Middle frontal gyrus (tissue), 1 donor: ENCODE data around the gene ACOX2.

ENCODE experiments used
- DNase-seq: peaks from one replicate; pipeline ENCODE4 v3.0.0-alpha.2; 2015; ENCODE audit warnings: low spot score; ENCODE audit errors: extremely low spot score

The ACOX2 gene

DNA sequence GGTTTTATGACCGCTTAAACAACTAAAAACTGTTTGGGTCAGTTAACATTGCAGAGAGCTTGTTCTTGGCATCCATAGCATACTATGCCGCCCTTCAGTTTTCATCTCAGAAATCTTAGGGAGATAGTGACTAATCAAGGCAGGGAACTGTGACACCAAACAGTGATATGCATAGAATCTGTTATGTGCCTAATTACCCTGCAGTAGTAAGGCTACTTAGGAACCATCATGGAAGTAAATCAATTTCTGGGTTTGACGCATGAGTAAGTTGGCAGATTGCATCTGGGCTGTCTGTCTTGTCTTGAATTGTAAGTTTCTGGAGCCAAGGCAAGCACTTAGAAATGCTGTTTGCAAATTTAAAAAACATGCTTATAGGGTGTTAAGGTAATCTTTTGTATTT, 22.6 kb downstream of the ACOX2 start:
- DNase-seq: no peak

DNA sequence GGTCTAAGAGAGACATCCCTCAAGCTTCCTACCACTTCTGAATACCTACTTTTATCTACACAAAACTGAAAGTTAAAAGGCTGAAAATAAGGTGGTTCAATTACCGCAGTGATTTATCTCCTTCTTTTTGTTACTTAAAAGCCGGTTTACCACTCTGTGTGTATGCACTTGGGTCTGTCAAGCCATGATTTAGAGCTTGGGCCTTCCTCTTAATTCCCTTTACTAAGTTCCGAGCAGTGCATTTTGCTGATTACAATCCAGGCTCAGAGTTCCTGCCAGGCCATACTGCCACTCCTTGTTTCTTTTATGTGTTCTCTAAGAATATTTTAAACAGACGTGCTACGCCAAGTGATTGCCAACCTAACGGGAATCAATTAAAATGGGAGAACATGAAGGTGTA, 28.6 kb downstream of the ACOX2 start:
- no peak for DNase-seq

DNA sequence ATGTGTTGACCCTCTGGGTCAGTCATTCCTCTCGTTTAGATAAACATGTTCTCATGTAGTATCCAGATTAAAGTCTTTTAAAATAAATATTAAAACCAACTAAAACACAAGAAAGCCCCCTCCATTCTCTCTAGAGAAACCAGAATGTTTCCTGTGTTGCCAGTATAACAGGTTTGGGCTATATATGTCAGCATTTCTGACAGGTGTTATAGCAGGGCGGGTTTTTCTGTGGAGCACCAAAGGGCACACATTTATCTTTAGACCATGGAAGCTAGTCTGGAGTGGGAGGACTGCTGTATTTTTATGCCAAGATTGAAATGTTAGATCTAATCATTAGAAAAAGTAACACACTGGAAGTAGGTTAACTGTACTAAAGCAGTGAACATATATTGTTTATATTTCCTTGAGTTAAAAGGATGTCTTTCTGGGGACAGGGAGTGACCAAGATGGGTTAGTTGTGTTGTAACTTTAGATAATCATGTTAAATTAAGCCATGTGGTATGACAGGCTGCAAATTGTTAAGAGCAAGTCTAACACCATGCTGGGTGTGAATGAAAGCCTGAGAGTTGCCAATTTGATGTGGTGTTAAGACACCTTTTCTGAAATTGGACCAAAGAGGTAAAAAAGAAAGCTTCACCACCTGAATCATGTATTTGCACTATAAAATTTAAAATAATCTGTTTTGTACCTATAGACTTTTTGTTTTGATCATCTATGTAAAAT, 29.5 kb downstream of the ACOX2 start:
- no peak for DNase-seq

DNA sequence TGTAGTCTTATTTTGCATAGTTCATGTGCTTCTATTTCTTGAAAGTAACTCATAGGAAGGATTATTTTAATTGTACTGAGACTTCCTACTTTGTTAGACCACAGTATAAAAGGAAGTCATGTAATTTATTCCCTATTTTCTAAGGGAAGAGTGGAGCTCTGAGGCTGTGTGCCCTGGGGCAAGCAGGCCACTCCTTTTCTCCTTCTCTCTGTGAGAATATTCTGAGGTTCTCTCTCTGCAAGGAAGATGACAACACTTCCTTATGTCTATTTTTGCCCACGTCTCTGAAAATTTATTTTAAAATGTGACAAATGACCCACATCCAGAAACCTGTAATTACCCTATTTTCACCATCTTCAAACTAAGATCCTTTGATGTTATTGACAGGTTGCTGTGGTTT, 34.1 kb downstream of the ACOX2 start:
- no peak for DNase-seq

DNA sequence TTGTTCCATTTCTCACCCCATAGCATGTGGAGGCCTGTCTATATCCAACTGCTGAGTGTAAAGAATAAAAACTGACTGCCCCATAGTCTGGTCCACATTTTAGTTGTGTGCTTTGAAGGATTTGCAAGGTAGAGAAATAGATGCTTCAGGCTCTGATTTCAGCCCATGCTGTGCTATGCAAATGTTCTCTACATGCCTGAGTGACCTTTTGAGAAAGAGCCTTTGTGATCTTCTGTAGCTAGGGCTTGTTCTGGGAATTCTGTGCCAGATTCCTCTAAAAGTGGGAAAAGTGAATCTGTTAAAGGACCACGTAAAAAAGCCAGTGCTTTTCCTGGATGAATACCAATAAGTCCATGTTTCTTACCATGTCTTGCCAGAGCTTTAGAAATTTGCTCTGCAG, 39.9 kb downstream of the ACOX2 start:
- no peak for DNase-seq

DNA sequence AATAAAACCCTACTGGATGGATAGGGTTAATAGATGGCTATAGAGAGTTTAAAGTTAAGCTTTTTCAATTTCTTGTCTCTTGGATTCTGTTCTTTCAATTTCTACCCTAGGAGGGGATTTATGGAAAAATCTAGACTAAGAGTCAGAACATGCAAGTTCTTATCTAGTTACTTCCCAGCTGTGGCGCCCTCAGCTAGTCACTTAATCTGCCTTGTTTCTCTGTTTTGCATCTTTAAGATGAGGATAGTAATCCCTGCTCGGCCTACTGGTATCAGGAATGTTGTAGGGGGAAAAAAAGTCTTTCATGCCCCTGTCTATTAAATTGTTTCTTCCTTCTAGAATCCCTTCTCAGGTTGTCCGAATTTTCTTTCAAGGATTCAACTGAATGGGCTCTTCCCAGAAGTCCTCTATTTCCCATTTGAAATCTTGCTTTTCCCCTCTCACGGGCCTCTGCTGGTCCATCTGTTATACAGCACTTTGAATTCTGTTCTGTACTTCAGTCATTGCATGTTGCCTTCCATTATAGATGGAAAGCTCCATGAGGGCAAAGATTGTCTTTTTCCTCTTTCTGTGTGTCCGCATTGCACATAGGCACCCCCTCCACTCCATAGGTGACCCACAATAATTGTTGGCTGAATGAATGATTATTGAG, 40.7 kb downstream of the ACOX2 start:
- no peak for DNase-seq

DNA sequence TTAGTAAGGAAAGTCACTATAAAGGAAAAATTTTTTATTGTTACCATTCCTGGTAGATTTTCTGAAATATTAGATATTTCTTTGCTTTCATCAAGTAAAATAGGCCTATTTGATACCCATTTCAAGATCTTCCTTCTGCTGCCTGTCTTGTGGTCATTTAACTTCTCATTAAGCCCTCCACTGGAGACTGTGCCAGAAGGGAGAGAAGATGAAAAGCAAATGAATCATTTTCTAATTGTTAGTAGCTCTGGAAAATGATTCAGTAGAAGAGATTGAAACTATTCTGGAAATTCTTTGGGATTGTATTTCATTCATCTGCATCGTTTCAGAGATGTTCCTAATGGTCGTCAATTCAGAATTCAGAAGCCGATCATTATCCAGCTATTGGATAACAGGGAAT, 41.9 kb downstream of the ACOX2 start:
- DNase-seq: no peak

DNA sequence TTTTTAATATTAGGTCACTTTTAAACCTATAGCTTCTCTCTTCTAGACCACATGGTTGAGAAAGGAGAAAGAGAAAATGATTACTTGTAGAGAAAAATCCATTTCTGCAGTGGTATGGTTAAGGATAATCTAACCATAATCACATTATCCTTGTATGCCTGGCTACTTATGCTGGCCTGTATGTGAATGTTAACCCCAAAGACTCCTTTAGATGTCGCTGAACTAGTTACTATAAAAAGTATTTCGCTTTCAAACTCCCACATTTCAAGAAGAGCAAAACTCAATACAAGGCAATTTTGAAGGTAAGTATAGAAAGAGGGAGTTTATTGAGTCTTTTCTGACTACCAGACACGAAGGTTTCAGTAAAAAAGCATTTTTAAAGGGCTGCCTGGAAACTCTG, 42.9 kb downstream of the ACOX2 start:
- no peak for DNase-seq

DNA sequence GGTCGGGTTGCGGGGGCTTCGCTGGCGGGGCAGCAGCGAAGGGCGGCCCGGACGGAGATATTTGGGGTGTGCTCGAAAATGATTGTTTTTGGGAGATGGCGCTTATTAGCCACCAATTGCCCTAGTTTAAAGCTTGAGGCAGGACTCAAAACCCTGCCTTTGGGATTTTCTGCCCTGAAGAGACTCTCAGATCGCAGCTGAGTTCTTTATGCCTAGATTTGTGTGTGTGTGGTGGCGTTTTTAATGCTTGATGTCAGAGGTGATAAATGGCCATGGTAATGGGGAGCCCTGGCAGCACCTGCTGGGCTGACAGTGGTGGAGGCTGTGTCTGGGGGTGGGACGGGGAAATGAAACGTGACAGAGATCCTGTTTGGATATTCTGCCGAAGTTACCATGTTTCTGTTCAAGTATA, 44.5 kb downstream of the ACOX2 start:
- no peak for DNase-seq

DNA sequence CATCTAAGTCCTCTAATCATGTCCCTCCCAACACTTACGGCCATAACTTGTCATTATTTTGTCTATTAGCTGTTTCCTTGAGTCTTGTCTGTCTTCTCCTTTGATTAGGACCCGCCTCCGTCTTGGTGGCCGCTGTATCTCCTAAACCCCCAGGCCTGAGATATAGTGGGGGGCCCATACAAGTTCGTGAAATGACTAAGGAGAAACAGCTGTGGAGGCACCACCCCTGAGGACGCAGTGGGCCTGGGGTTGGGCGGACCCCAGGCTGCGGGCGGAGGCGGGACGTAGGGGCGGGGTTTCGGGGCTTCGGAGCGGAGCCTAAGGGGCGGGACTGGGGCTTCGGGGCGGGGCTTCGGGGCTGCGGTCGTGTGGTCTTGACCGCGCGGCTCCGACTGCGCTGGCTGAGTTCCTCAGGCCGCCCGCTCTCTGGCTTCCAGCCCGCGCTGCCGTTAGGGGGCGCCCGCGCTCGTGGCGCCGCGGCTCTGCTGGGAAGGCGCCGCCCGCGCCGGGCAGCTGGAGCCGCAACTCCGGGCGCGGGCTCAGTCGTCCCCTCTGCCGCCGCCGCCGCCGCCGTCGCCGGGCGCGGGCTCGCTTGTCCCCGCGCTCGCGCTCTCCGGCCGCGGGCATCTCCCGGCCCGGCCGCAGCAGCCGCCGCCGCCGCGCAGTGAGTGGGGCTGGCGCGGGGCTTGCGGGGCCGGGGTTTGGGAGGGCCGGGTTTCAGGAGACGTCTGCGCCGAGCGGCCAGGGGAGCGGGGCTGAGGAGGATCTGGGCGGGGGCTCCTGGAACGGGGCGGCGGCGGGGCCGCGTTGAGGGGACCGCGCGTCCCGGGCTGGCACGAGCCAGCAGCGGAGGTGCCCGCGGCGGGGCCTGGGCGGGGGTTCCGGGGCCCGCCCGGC, 45.2 kb downstream of the ACOX2 start, which contains the start of gene KCTD6:
Gene KCTD6, plus strand, starts transcription at position 591 of the 897 bp plus-strand sequence. CDS start 6,660 bp downstream, outside the sequence.
- peak; percentile 83 for DNase-seq

DNA sequence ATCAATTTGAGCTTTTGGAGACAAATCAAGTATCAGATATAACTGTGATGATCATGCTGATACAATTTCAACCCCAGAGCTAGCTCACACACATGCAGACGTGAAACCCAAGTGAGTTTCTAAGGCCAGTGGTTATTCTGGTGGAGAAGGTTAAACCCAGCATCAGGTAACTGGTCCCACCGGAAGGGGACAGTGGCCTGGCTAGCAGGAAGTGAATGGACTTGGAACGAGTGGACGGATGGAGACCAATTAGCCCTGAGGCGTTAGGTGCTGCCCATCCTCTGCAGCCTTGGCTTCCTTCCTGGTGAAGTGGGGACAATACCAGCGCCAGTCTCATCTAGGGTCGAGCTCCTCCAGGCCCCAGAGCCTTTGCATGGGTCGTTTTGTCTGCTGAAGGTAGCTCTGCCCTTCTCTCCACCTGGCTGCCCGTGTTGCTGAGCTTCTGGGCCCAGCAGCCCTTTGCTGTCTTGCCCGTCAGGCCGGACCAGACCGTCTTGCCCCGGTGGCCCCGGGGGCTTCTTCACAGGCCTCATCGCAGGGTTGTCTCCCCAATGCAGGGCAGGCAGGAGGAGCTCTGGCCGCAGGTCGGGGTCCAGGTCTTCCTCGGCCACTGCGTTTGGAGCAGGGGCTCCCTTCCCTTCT, 46.0 kb downstream of the ACOX2 start:
- DNase-seq: no peak

DNA sequence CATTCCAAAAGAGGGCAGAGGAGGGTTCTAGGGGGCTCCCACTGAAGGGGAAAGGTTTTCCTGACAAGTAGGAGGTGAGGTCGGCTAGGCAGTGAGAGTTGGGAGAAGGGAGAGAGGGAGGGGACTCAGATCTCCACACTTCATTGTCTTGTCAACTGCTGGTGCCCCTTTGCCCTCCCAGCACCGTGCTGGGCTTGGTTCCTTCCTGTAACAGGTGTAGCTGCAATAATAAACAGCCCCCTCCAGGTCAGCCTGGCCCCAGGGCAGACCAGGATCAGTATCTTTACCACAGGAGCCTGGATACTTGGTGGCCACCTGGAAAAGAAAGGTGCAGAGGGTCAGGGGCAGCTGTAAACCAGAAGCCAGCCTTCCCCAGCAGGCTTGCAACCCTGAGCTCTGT, 48.0 kb downstream of the ACOX2 start:
- no peak for DNase-seq

DNA sequence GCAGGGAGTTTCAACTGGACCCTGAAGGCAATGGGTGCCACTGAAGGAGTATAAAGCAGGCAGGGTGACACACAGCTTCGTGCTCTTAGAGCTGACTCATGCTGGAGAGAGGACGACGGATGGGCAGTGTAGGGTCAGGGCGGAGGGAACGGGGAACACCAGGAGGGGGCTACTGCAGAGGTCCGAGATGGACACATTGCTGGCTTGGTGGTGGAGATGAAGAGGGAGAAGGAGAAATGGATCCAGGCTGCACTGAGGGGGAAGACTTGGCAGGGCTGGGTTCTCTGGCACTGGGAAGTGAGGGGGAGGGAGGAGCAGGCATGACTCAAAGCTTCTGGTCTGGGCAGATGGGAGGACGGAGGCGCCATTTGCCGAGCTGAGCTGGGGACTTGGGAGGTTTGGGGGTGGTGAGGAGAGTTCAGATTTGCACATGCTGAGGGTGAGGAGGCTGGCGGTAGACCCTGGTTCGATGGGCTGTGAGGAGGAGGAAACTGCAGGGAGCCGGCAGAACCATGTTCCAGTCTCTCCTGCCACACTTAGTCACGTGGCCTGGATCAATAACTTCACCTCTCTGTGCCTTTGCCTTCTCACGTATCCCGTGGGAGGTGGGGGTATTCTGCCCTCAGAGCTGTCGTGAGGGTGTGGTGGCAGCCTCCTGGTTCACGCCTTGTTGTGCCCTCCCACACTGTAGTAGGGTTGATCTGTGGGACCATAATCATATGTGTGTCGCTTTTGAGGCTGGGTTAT, 49.7 kb downstream of the ACOX2 start:
- DNase-seq: peak; percentile 45

DNA sequence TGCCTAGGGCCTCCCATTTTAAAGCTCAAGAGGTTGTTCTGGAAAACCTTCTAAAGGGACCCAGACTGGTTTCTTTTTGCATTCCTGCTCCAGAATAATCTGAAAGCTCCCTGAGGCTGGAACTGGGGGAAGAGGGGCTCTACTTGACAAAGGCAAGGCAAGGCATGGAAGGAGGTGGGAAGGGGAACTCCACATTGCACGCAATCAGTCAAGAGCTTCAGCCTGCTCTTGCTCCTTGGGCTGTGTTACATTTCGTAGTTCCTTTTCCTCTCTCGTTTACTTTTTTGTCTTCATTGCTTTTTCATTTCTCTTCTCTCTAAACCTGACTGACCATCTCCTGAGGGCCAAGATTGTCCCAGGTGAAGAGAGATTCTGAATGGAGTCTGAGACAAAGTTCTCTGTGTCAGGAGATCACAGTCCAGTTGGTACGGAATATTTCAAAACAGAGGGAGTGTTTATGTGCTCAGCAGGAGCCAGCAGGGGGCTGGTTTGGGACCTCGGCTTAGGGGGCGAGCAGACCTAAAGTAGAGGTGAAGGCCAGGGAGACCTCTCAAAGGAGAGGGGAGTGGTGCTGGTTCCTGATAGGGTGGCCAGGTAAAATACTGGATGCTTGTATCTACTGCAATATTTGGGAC, 51.1 kb downstream of the ACOX2 start:
- no peak for DNase-seq

DNA sequence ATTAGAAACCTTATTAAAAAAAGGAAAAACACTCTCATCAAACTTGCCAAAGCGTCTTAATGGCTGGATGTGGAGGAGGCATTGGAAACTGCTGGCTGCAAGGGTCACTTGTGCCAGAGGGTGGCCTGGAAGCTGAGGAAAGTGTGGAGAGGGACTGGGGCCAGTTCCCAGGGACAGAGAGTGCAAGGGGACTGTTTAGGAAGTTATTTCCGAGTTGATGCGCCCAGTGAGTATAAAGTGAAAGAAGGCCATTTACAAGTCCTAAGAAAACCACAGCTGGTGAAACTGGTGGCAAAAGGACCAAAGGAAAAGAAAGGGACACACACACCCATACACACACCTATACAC, 52.3 kb downstream of the ACOX2 start:
- DNase-seq: no peak

DNA sequence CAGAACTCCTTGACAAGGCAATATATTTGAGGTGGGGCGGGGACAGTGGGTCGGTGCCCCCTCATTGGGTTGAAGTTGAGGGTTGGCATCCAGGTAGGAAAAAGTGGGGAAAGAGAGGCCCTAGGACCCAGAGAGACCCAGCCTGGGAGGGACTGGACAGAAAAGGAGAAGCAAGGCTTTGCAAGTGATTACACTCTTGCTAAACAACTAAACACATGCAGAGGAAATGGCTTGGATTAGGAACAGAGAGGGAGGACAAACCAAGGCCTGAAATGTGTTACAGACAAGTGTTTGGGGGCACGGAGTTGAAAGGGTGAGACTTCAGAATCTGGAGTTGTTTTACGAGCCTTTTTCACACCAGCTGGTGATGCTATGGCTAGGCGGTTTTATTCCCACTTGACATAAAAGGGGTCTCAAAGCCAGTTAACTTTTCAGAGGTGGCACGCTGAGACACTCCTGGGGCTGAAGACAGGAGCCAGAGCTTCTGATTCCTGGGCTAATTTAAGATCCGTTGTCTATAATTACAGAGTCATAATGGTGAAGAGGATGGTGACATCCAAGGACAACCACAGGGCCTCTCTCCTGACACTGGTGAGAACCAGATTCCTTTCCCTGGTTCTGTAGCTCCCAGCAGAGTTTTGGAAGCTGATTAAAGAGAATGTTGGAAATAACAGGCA, 52.8 kb downstream of the ACOX2 start:
- DNase-seq: no peak

DNA sequence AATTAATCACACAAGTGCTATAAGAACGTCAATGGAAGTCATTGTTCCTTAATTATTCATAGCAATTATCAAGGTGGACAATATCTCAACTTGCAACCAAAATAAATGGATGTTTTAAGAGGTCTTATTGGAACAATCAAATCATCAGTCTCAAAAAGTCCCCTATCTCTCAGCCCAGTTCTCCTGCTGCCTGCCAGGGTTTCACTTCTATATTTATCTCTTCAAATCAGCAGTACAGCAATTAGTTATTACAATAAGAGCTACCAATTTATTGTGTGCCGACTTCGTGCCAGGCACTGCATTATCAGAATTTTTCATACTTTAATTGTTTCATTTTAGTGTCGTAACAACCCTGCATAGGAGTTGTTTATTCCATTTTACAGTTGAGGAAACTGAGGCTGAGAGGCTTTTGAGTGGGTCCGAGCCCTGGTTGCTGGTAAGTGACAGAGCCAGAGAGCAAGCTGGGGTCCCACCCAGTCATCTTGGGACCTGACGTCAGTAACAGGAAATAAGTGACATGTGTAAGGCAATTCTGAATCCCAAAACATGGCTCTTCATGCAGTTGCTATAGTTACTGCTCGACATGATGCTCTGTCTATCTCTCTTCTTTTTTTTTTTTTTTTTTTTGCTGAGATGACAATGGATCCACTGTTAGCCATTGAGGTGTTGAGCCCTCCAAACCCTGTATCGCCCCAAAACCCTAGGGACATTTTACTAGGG, 53.9 kb downstream of the ACOX2 start:
- DNase-seq: no peak

DNA sequence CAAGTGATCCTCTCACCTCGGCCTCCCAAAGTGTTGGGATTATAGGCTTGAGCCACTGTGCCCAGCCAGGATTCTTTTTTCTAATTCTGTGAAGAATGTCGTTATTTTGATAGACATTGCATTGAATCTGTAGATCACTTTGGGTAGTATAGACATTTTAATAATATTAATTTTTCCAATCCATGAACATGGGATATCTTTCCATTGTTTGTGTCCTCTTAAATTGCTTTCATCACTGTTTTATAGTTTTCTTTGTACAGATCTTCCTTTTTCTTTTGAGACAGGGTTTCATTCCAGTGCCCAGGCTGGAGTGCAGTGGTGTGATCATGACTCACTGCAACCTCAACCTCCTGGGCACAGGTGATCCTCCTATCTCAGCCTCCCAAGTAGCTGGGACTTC, 56.7 kb downstream of the ACOX2 start:
- no peak for DNase-seq

DNA sequence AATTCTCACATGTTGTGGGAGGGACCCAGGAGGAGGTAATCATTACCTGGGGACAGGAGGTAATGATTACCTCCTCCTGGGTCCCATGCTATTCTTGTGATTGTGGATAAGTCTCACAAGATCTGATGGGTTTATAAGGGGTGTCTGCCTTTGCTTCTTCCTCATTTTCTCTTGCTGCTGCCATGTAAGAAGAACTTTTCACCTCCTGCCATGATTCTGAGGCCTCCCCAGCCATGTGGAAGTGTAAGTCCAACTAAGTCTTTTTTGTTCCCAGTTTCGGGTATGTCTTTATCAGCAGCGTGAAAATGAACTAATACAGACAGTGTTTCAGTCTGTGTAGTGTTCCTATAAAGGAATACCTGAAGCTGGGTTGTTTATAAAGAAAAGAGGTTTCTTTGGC, 58.2 kb downstream of the ACOX2 start:
- DNase-seq: no peak
